ENCODE results near the gene UBE2N. TPM values are rescaled to one million over a fixed set of nuclear protein-coding genes. Genes with fewer than 3 reads are reported as not detected.

Gene UBE2N
- total RNA-seq, 1 donor from 2014 or later = 86.3 TPM

DNA sequence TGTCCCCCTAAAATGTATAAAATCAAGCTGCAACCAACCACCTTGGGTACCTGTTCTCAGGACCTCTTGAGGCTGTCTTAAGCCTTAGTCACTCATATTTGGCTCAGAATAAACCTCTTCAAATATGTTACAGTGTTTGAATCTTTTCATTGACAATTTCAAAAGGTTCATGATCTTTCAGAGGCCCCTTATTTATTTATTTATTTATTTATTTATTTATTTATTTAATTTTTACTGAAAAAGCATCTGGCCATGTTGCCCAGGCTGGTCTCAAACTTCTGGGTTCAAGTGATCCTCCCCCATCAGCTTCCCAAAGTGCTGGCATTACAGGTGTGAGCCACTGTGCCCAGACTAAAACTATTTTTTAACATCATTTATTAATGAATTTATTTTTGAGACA is 72.2 kb downstream of the UBE2N start:
- no peak overlapping the region for H3K27ac ChIP-seq (replicated peaks)
- TF ChIP-seq, protein P1, sequence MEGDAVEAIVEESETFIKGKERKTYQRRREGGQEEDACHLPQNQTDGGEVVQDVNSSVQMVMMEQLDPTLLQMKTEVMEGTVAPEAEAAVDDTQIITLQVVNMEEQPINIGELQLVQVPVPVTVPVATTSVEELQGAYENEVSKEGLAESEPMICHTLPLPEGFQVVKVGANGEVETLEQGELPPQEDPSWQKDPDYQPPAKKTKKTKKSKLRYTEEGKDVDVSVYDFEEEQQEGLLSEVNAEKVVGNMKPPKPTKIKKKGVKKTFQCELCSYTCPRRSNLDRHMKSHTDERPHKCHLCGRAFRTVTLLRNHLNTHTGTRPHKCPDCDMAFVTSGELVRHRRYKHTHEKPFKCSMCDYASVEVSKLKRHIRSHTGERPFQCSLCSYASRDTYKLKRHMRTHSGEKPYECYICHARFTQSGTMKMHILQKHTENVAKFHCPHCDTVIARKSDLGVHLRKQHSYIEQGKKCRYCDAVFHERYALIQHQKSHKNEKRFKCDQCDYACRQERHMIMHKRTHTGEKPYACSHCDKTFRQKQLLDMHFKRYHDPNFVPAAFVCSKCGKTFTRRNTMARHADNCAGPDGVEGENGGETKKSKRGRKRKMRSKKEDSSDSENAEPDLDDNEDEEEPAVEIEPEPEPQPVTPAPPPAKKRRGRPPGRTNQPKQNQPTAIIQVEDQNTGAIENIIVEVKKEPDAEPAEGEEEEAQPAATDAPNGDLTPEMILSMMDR (IDR thresholded peaks at IDR 0.05; ENCODE audit: borderline replicate concordance) = no peak
- H3K4me3 ChIP-seq = no peak overlapping the region
- H3K27me3 ChIP-seq (ENCODE audit: low read depth) = no peaks in the 10 kb centered on the region
- peaks cover 32% of the 10 kb centered on the region for H3K4me1 ChIP-seq
- no peak for DNase-seq
- no peaks in the 10 kb centered on the region for H3K9me3 ChIP-seq (replicated peaks)
- H3K36me3 ChIP-seq = no peaks in the 10 kb centered on the region
- intact Hi-C loops (cut with micrococcal nuclease) = no loop called here

DNA sequence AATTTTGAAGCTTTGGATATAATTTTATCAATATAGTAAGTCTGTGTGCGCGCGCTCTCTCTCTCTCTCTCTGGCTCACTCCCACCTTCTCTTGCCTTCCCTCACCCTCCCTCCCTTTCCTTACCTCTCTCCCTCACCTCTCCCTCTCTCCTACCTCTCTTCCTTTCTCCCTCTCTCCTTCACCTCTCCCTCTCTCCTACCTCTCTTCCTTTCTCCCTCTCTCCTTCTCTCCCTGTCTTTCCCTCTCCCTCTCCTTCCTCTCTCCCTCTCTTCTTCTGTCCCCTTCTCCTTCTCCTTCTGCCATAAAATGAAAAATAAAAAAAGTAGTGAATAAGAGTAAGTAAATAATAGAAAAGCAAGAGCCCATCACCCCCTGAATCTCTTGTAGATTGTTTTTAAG is 73.0 kb downstream of the UBE2N start:
- Histone ChIP-seq H3K27me3 (ENCODE audit: low read depth) (no peaks in the 10 kb centered on the region), H3K4me3 (no peak overlapping the region), H3K4me1 (peaks cover 28% of the 10 kb centered on the region), H3K36me3 (no peaks in the 10 kb centered on the region), H3K27ac (replicated peaks) (no peak overlapping the region), H3K9me3 (replicated peaks) (no peaks in the 10 kb centered on the region)
- no peak for DNase-seq
- intact Hi-C loops (cut with micrococcal nuclease) = no loop called here
- TF ChIP-seq, protein P1 (IDR thresholded peaks at IDR 0.05; ENCODE audit: borderline replicate concordance) = no peak

DNA sequence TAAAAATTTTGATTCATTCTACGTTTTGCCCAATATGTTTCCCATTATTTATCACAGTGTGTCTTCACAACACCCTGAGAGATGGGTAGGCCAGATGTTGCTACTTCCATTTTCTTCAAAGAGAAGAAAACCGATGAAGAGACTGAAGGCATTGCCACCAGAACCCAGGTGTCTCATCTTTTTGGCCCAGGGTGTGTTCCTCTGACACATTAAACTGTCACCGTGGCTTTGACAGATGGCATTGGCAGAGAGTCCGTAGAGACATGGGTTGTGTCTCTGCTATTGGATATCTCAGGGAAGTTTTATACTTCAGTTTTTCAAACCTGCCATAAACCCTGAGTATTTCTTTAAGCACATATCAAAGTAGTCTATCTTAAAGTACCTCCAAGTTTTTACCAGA is 75.3 kb downstream of the UBE2N start:
- peaks cover 38% of the 10 kb centered on the region for H3K4me1 ChIP-seq
- H3K9me3 ChIP-seq (replicated peaks) = no peaks in the 10 kb centered on the region
- no peaks in the 10 kb centered on the region for H3K36me3 ChIP-seq
- H3K4me3 ChIP-seq = no peak overlapping the region
- no peak overlapping the region for H3K27ac ChIP-seq (replicated peaks)
- no peak for DNase-seq
- TF ChIP-seq, protein P1 (IDR thresholded peaks at IDR 0.05; ENCODE audit: borderline replicate concordance) = no peak
- intact Hi-C loops (cut with micrococcal nuclease) = no loop called here
- no peaks in the 10 kb centered on the region for H3K27me3 ChIP-seq (ENCODE audit: low read depth)

DNA sequence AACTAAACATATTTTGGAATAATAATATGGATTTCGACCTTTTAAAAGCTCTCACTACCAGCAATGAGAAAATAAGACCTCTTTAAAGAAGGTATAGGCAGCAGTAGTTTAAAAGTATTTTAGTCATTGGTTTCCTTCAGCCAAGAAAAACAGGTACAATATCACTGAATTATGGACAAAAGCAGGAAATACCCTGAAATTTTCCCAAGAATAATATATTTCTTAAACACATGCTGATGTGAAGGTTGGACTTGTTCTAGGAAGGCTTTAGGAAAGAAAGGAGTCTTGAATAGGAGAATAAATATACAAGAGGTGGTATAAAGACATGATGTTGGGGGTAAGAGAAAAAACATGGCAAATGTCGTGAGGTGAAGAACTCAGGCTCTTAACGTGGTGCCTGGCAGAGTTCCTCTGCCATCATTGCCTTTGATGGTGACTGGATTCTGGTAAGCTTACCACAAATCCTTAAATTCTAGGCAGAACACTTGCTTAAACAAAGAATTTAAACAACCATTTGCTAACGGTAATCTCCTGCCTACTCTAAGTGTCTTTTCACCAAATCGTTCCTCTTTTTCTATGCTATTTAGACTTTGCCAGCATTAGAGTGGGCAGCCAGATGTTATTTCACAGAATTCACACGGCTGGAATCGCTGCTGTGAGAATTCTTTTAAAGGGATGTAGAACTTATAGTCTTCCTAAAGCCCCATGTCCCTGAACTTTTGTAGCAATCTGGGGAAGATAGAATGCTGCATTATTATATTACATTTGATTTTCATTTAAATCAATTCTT is 75.9 kb downstream of the UBE2N start:
- intact Hi-C loops (cut with micrococcal nuclease) = no loop called here
- Histone ChIP-seq H3K9me3 (replicated peaks) (no peaks in the 10 kb centered on the region), H3K36me3 (no peaks in the 10 kb centered on the region), H3K4me1 (peaks cover 44% of the 10 kb centered on the region), H3K4me3 (no peak overlapping the region), H3K27me3 (ENCODE audit: low read depth) (no peaks in the 10 kb centered on the region), H3K27ac (replicated peaks) (no peak overlapping the region)
- TF ChIP-seq, protein P1 (IDR thresholded peaks at IDR 0.05; ENCODE audit: borderline replicate concordance) = no peak
- DNase-seq = no peak

DNA sequence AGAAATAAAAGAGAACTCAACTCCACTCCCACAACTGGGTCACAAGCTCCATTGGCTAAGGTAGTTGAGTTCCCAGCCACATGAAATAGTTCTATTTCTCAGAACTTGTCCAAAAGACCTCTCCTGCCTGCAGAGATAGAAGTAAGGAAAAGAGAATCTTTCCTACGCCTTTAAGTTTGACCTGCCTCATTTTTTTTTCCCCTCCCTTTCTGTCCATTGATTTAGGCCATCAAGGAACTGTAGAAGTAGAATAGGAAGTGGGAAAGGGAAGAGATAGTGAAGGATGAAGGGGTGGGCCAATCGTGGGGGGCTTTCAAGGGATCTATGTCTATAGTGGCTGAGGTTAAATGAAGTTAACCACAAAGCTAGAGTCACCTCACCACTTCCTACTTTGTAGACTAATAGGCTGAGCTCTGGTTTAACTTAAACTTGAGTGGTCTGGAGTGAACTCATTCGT is 77.9 kb downstream of the UBE2N start:
- Histone ChIP-seq H3K4me3 (no peak overlapping the region), H3K4me1 (peaks cover 64% of the 10 kb centered on the region), H3K27me3 (ENCODE audit: low read depth) (no peaks in the 10 kb centered on the region), H3K36me3 (no peaks in the 10 kb centered on the region), H3K9me3 (replicated peaks) (no peaks in the 10 kb centered on the region), H3K27ac (replicated peaks) (peak overlapping the region; percentile 20)
- TF ChIP-seq, protein P1 (IDR thresholded peaks at IDR 0.05; ENCODE audit: borderline replicate concordance) = no peak
- intact Hi-C loops (cut with micrococcal nuclease) = no loop called here
- DNase-seq = no peak

All from left ventricle myocardium inferior (tissue), 1 donor.